Stimulated activated CD8-positive, alpha-beta memory T cell treated with anti-CD3 and anti-CD28 coated beads, Interleukin-2, amount 100 ng/mL, for 48 hours (primary cell): ENCODE data around the gene PRPF19.
A peak's percentile ranks its signal among the peaks of the same experiment; 100 is the strongest.

Source experiments
- DNase-seq, 2 donors: peaks; one replicate each; pipeline ENCODE4 v3.0.0-alpha.2; 2020; ENCODE audit warnings: low read depth in 2 of 2

The PRPF19 gene

DNA sequence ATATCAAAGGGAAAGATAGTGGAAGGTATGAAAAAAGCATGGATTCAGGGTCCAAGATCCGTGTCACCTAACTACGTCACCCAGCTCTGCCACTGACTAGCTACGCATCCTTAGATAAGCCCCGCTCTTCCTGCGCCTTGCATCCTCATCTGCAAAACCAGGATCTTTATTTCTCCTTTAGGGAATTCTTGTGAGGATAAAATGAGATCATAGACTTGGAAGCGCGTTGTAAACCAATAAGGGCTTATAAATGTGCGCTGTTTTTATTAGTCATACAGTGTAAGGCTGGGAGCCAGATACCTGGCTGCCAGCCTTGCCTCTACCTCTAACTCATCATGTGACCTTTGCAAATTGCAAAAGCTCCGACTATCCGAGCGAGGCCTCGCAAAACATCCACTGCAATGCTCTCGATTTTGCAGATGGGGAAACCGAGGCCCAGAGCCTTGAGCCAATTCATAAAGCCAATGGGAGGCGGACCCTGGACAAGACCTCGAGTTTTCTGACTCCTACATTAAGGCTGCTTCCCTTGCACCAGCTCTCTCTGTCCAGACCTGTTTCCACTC lies 753 bp downstream of the PRPF19 start:
- DNase-seq, result no peak

DNA sequence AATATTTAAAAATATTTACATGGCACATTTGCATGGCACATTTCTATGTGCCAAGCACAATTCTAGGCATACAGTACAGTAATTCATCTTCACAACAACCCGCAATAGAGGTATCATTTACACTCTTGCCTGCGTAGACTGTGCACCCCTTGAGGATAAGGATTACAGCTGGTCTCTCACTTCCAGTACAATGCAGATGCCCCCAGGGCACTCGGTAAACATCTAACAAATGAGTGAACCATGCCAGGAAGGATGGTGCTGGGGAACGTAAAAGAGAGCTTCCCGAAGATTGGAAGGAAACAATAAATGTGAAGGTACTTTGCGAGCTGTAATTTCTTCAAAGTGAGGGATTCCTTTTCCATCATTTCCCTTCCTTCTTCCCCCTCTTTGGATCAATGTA lies 1.3 kb downstream of the PRPF19 start:
- DNase-seq, result no peak

GRCh38 chr11:60902625-60903024 lies 3.8 kb downstream of the PRPF19 start:
- no peak for DNase-seq

DNA sequence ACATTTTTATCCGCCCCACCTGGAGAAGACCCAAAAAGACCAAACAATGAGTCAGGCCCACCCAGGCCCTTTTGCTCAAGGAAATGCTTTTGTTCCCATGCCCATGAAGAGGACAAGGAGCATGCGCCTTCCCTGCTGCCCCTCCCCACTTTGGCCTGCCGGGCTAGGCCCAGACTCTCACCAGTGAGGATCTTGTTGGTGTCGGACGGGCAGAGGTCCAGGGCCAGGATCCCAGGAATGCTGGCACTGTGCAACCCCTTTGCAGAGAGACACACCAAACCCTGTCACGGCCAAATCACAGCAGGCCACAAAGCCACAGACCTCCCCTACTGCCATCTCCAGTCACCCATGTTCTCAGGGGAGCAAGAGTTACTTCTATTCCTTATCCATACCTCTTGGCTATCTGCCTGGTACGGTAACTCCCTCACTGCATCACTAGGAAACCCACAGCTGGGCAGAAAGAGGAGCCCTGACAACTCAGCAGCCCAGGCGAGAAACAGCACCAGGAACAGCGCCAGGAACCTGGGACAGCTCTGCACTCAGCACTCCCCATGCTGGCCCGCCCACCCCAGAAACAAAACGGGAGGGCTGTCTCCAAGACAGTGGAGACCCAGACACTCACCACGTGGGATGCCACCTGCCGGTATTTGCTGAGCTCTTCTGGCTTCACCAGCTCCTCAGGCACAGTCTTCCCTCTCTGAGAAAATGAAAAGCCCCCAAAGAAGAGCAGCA lies 5.5 kb downstream of the PRPF19 start:
- DNase-seq, result no peak

- DNase-seq, result no peak
These were observed 6.4 kb downstream of the PRPF19 start for GRCh38 chr11:60899977-60900376.

DNA sequence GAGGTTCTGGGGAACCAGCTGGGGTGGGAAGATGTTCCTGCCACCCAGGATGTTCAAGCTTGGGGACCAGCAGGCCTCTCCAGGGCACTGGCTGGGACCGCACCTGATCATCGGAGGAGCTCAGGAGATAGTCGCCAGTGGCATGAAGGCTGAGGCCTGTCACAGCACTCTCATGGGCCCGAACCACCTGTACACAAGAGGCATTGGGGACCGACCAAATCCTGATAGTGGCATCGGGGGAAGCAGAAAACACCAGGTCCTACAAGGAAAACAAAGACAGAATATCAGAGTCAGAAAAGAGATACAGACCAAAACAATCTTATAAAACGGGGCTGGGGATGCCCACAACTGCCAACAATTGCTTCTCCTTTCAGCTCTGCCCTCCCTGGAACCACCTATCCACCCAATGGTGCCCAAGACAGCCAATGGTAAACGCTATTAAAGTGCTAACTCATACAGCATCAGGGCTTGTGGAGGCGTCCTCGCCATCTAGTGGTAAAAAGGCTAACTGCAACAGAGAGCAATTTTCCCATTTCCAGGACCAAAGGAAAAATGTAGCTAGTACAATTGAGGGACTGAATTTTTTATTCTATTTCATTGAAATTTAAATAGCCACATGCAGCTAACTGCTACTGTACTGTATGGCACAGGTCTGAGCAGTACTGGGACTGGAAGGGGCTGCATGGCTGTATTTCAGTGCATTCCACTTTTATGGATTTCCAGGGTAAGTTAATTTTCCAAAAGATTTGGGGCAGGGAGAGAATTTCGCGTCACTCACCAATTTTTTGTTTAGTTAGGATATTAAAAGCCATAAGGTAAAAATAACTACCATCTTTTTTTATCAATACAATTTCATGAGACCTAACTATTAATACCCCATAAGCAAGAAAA lies 7.1 kb downstream of the PRPF19 start:
- no peak for DNase-seq

DNA sequence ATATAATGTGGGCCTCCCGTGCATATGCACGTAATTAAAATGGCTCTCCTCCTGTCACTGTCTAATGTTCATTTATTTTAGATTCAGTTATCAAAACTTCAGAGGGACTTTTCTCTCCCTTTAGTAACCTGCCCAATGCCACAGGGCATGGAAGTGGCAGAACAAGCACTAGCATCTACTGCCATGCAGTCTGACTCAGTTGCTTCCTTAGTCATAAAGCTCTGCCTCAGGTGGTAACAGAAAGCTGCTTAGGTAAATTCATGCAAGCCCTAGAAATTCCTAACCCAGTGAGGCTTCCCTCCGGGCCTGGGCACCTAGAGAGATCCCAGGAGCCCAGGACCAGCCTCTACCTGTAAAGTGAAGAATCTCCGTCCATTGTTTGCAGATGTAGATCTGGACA lies 8.9 kb downstream of the PRPF19 start:
- DNase-seq, result no peak

- no peak for DNase-seq
These were observed 10.7 kb downstream of the PRPF19 start for GRCh38 chr11:60895687-60896086.

DNA sequence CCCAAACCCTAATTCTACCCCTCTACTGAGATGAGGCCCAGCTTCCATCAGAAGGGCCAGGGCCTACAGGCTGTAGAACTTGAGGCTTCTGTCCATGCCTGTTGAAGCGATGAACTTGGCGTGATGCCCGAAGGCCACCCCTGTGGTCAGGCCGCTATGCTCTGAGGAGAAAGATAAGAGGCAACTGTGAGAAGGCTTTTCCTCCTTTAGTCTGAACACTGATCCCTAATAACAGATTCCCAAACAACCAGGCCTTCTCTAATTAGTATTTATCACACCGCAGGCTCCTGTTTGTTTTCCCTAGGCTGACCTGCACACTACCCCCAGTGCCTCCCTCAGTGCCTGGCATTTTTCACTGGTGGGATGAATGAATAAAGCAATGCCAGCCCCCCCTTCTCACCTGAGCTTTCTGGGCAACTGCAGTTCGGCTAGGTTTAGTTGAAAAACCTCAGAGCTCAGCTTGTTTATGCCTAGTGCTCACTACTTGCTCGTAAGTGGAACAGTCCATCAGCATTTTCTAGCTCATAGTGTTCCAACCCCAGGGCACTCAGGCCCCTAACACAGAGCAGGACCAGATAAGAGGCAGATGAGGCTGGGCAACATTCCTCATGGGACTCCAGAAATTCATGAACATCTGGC lies 15.2 kb downstream of the PRPF19 start:
- no peak for DNase-seq

DNA sequence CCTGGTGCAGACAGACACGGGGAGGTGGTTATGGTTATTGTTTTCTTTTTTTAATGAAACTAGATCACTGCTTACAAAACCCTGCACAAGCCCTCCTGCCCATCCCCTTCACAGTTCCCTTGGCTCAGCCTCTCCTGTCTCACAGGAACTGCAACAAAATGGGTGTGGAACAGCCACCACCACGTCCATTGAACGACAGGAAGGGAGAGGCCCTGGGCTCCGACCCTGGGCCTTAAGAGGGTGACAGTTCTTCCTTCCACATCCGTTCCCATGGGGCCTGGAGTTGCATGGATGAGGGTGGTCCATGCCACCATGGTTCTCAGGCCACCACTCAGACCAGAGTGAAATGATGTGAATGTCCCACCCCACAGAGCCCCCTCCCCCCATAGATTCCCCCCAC lies 15.7 kb downstream of the PRPF19 start:
- DNase-seq, result no peak

DNA sequence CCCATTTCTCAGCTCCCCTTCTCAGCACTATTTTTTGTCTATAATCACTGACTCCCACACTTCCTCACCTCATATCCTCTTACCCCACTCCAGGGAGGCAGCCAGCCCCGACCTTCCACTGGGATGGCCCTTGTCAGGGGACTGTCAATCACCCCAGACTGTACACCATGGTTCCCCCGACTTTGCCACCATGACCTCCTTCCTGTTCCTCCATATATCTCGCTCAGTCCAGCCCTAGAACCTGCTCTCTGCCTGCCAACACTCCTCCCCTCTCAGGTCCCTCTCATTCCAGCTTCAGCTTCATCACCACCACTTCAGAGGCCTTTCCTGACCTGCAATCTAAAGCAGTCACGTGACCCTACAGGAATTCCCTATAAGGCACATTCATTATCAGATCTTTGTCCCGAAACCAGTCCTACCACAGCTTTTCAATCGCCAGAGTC lies 16.5 kb downstream of the PRPF19 start:
- no peak for DNase-seq

GRCh38 chr11:60887556-60887955 lies 18.8 kb downstream of the PRPF19 start:
- peak in 1 of 2 donors; percentile 34 for DNase-seq

GRCh38 chr11:60880643-60881282 lies 25.6 kb downstream of the PRPF19 start:
- DNase-seq, result no peak

- DNase-seq, result no peak
These were observed 26.3 kb downstream of the PRPF19 start for GRCh38 chr11:60879971-60880588.

DNA sequence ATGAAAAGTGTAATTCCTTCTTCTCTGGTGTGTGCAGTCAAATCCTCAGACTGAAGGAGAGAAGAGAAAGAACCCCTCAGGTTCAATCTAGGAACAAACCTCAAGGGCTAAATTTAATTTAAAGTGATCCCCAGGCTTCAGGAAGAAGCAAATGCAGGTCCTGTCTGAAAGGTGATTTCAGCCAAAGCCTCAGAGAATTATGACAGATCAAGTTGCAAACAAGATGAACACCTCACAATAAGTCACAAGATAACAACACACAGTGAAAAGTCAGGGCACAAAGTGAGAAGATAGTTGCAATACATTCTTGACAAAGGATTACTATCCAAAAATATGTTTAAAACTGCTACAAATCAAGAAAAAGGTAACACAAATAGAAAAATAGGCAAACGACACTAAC lies 27.3 kb downstream of the PRPF19 start:
- DNase-seq, result no peak

DNA sequence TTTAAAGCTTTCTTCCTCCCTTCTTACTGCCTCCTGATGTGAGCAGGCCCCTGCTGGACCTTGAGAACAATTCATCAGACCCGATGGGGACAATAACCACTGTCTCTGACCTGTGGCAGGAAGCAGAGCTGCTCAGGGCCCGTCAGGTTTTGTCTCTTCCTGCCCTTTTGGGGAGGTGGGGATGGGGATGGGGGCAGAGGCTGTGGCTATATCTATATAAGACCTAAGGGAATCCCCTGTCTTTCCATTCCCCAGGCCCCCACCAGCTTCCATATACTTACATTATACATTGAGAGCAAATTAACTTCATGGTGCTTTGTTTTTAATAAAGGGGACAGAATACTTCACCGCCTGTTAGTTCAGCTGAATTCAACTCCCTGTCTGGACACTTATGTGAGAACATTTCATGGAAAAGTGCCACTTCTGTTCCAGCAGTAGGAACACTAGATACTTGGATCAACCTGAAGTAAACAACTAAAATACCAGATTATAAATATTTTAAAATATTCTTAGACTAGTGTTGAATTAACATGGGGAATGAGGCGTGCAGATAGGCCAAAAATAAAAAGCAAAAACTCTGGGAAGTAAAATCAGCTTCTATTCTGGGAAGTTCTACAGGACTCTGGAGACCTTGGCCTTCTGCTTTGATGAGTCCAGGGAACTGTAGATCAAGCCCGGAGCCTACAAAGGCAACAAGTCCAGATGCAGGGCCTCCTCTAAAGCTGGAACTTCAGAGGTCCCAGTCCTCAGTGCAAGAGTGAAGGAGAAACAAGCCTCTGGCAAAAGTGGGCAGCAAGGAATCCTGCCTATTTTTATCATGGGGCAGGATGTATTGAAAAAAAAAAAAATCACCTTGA lies 27.9 kb downstream of the PRPF19 start:
- no peak for DNase-seq

DNA sequence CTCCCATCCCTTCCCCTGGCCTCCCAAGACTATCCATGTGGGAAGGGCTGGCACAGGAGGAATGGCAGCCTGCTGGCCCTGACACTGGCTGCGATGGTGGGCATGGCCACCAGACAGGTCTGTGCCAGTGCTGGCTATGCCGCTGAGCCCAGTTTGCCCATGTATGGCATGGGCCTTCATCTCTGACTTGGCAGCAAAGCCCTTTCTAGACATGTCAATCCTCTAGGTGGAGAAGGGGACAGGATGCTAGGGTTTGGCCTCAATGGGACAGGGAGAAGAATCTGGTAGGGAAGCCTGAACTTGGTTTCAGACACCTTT lies 30.3 kb downstream of the PRPF19 start:
- no peak for DNase-seq

GRCh38 chr11:60875366-60876167 lies 30.8 kb downstream of the PRPF19 start:
- DNase-seq, result no peak
